ENCODE measurements around the gene RGL1. TPM values are rescaled to one million over a fixed set of nuclear protein-coding genes. Genes with fewer than 3 reads are reported as not detected.

The RGL1 gene
- total RNA-seq, 2 donors from 2014 or later, result 3.7 to 5.0 TPM

DNA sequence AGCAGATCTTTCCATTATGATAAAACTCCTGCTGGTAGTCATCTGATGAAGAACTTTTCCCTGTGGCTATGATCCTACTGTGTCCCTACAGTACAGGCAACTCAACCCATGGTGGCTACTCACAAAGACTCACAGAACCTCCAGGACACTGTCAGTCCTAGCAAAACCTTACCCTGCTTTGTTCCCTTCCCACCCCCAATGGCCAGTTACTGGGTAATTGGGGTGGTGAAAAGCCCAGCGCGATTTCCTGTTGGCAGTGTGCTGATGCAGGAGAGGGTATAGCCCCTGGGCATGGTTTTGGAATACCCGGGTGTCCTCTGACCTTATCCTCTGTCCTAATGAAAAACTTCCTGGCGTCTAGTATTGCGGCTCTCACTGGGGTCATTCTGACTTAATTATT is 533 bp upstream of the RGL1 start:
- Mint-ChIP-seq H3K4me1 (ENCODE audit: low read depth in 2 of 2) (peaks cover 5 to 6% of the 10 kb centered on the region in 2 donors), H3K27me3 (peaks cover 24 to 43% of the 10 kb centered on the region in 2 donors), H3K27ac (no peak overlapping the region), H3K36me3 (peaks cover 28% of the 10 kb centered on the region), H3K9me3 (peaks cover 6% of the 10 kb centered on the region), H3K4me3 (no peak overlapping the region)
- ATAC-seq, result no peak
- no peak for DNase-seq (ENCODE audit: low spot score)

DNA sequence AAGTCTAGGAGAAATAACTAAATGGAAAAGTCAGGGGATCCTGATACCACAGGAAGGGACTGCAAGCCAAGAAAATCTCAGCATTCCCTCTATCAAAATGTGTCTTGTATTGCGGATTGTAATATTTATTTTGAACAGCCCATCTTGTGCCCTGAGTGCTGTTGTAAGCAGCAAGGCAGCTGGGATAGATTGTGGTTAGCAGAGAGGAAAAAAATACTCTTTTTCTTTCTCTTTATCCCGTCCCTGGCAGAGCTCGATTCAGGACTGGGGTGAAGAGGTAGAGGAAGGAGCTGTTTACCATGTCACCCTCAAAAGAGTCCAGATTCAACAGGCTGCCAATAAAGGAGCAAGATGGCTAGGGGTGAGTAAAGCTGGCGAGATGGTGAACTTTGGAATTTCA is 1.2 kb downstream of the RGL1 start:
- peaks cover 5 to 13% of the 10 kb centered on the region in 2 donors for H3K4me1 Mint-ChIP-seq (ENCODE audit: low read depth in 2 of 2)
- DNase-seq (ENCODE audit: low spot score) (no peak), ATAC-seq (no peak)
- no peak overlapping the region for H3K27ac Mint-ChIP-seq
- H3K36me3 Mint-ChIP-seq, result peaks cover 19% of the 10 kb centered on the region
- H3K27me3 Mint-ChIP-seq, result peaks cover 26 to 32% of the 10 kb centered on the region in 2 donors
- no peak overlapping the region for H3K4me3 Mint-ChIP-seq
- H3K9me3 Mint-ChIP-seq, result peaks cover 6% of the 10 kb centered on the region

- peaks cover 13% of the 10 kb centered on the region for H3K36me3 Mint-ChIP-seq
- peaks cover 5 to 13% of the 10 kb centered on the region in 2 donors for H3K4me1 Mint-ChIP-seq (ENCODE audit: low read depth in 2 of 2)
- H3K27ac Mint-ChIP-seq, result no peak overlapping the region
- H3K9me3 Mint-ChIP-seq, result peaks cover 4% of the 10 kb centered on the region
- peaks cover 26 to 31% of the 10 kb centered on the region in 2 donors for H3K27me3 Mint-ChIP-seq
- no peak for ATAC-seq
- no peak overlapping the region for H3K4me3 Mint-ChIP-seq
- no peak for DNase-seq (ENCODE audit: low spot score)
Observed at GRCh38 chr1:183806675-183807074, 1.8 kb downstream of the RGL1 start.

DNA sequence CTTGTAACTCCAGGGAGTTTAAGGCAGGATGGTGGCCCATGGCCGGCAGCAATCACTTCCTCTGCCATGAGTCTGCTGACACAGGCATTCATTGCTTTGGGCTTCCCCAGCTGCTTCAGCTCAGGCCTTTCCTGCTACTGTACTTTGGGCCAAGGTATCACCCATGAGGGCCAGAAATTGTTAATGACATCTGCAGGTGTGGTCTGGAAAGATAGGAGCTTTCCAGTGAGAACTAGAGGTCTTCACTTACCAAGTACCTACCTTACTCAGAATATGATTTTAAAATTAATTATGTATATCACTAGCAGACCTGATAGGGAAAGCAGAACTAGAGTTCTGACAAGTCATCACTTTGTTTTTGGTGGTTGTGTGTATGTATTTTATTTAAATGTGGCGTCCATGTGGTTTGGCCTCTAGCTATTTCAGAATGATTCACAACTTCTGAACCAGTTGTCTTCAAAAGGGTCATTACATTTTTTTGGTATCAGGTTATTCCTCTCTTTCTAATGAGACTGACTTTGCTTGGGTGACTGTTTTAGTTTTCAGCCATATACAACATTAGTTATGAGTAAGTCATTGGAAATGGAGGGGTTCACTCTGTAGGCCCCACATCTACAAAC is 2.7 kb downstream of the RGL1 start:
- DNase-seq (ENCODE audit: low spot score) (no peak), ATAC-seq (peak in 1 of 2 donors; percentile 35)
- Mint-ChIP-seq H3K36me3 (peaks cover 6% of the 10 kb centered on the region), H3K27me3 (peaks cover 27 to 38% of the 10 kb centered on the region in 2 donors), H3K27ac (no peak overlapping the region), H3K4me1 (ENCODE audit: low read depth in 2 of 2) (peaks cover 5 to 13% of the 10 kb centered on the region in 2 donors), H3K4me3 (no peak overlapping the region), H3K9me3 (no peaks in the 10 kb centered on the region)

DNA sequence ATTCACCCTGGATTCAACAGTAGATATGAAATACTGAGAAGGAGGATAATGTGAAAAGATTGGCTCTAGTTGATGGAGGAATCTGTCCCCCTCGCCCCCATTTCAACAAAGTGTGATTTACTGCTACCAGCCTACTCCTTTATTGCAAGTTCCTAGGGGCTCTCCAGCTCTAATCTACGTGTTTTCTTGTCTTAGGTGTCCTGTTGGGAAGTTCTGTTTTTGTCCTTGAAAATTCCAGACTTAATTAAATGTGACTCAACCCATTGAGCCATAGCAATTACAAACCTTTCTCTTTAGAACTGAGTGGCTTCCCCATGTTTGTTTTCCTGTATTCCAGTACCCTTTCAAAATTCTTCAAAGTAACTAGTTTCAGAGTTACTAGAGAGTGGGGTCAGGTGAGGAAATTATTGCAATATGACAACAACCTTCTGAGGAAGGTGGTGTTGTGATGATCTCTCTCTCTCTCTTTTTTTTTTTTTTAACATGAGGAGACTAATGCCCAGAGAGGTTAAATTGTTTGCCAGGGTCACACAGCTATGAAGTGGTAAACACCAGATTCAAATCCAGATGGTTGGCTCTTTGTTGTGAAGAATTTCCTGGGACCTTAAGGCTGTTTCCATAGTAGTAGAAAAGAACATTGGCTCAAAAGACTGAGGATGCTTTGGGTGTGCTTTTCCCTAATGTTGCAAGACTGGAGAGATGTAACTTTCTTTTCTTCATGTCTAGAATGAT is 3.5 kb downstream of the RGL1 start:
- no peaks in the 10 kb centered on the region for H3K9me3 Mint-ChIP-seq

DNA sequence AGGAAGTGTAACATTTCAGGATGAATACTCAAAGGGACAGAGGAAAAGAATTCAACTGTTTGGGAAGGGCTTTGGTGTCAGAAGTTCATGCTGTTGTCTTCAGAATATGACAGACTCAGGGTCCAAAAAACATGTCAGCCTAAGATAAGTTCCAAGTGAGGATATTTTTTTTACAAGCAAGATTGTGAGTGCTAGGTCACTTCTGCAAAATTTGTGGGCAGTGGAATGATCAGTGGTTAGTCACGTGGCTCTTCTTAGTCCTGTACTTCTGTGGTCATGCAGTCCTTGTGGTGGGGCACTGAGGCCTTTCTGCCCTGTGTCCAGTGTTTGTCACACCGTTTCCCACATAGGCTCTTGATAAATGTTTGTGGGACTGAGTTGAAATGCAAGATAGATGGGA is 5.2 kb downstream of the RGL1 start:
- Mint-ChIP-seq H3K36me3 (no peaks in the 10 kb centered on the region), H3K27me3 (peaks cover 27 to 32% of the 10 kb centered on the region in 2 donors), H3K9me3 (no peaks in the 10 kb centered on the region), H3K27ac (no peak overlapping the region), H3K4me3 (no peak overlapping the region), H3K4me1 (ENCODE audit: low read depth in 2 of 2) (peaks cover 5 to 12% of the 10 kb centered on the region in 2 donors)
- ATAC-seq (no peak), DNase-seq (ENCODE audit: low spot score) (no peak)

More for the DNA sequence above, 3.5 kb downstream of the RGL1 start:
- Mint-ChIP-seq H3K27me3 (peaks cover 27 to 40% of the 10 kb centered on the region in 2 donors), H3K36me3 (no peaks in the 10 kb centered on the region), H3K4me3 (no peak overlapping the region), H3K4me1 (ENCODE audit: low read depth in 2 of 2) (peaks cover 5 to 13% of the 10 kb centered on the region in 2 donors), H3K27ac (no peak overlapping the region)
- ATAC-seq (no peak), DNase-seq (ENCODE audit: low spot score) (no peak)

- H3K36me3 Mint-ChIP-seq, result no peaks in the 10 kb centered on the region
- peaks cover 24 to 26% of the 10 kb centered on the region in 2 donors for H3K27me3 Mint-ChIP-seq
- H3K4me1 Mint-ChIP-seq (ENCODE audit: low read depth in 2 of 2), result peaks cover 0 to 7% of the 10 kb centered on the region in 2 donors
- ATAC-seq (no peak), DNase-seq (ENCODE audit: low spot score) (no peak)
- H3K9me3 Mint-ChIP-seq, result no peaks in the 10 kb centered on the region
- H3K27ac Mint-ChIP-seq, result no peak overlapping the region
- H3K4me3 Mint-ChIP-seq, result no peak overlapping the region
Observed at GRCh38 chr1:183810756-183811544, 6.0 kb downstream of the RGL1 start.

DNA sequence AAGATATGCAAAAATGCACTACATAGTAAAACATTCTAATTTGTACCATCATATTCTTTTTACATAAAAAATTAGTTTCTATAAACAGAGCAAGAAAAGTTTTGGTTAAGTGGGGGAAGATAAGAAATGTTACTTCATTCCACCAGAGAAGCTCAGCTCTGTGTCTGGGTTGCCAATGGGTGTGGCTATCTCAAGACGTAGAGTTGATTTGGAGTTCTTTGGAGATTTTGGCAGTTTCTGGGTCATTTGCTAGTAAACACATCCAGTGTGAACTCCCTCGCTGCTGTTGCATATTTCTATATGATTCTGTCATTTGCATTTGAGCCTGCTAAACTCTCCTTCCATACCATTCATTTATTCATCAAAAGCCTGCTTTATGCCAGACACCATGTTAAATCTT is 7.2 kb downstream of the RGL1 start:
- Mint-ChIP-seq H3K27ac (no peak overlapping the region), H3K27me3 (peaks cover 18 to 23% of the 10 kb centered on the region in 2 donors), H3K4me3 (no peak overlapping the region), H3K36me3 (no peaks in the 10 kb centered on the region), H3K9me3 (no peaks in the 10 kb centered on the region), H3K4me1 (ENCODE audit: low read depth in 2 of 2) (peaks cover 0 to 7% of the 10 kb centered on the region in 2 donors)
- DNase-seq (ENCODE audit: low spot score) (no peak), ATAC-seq (no peak)

DNA sequence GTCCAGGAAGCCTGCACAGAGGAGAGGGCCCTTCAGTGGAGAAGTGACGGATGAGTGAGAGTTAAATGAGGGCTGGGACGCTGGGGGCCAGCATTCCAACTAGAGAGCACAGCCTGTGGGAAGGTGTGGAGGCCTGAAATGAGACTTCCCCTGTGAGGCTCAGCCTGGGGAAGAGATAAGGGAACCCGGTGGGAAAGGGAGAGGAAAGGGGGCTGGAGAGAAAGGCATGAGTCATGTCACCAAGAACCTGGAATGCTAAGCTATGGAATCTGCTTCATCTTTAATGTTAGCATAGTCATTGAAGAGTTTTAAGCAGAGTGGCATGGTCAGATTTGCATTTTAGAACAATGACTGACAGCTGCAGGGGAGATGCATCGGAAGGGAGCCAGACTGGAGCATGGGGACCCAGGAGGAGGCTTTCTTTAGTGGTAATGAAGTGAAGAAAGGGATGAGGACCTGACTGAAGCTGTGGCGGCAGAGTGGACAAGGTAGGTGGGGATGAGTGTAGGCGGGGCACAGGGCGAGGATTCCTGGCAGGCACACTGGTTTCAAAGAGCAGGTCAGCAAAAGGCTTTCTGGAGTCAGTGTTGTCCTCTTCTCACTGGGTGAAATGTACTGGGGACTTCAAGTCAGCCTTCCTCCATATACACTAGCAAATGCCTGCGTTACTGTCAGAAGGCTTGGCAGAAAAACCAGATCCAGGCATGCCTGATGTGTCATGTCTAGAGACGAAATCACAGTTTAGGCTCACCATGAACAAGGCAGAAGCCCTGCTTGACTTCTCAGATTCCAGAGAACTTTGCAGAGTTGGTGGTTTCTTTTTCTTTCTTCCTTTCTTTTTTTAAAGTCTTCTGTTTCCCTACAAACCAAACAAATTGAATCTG is 8.0 kb downstream of the RGL1 start:
- H3K4me1 Mint-ChIP-seq (ENCODE audit: low read depth in 2 of 2), result peaks cover 0 to 7% of the 10 kb centered on the region in 2 donors
- no peak overlapping the region for H3K4me3 Mint-ChIP-seq
- no peak overlapping the region for H3K27ac Mint-ChIP-seq
- DNase-seq (ENCODE audit: low spot score), result no peak
- H3K27me3 Mint-ChIP-seq, result peaks cover 20 to 24% of the 10 kb centered on the region in 2 donors
- no peaks in the 10 kb centered on the region for H3K36me3 Mint-ChIP-seq
- no peaks in the 10 kb centered on the region for H3K9me3 Mint-ChIP-seq
- peak; percentile 33 to 36 for ATAC-seq

- Mint-ChIP-seq H3K9me3 (no peaks in the 10 kb centered on the region), H3K27ac (no peak overlapping the region), H3K4me1 (ENCODE audit: low read depth in 2 of 2) (peaks cover 0 to 7% of the 10 kb centered on the region in 2 donors), H3K27me3 (peaks cover 16 to 17% of the 10 kb centered on the region in 2 donors), H3K4me3 (no peak overlapping the region), H3K36me3 (no peaks in the 10 kb centered on the region)
- no peak for DNase-seq (ENCODE audit: low spot score)
- ATAC-seq, result no peak
Observed at GRCh38 chr1:183814121-183814681, 9.3 kb downstream of the RGL1 start.

GRCh38 chr1:183816110-183816509 is 11.2 kb downstream of the RGL1 start:
- no peaks in the 10 kb centered on the region for H3K4me1 Mint-ChIP-seq (ENCODE audit: low read depth in 2 of 2)
- H3K4me3 Mint-ChIP-seq, result no peak overlapping the region
- ATAC-seq (no peak), DNase-seq (ENCODE audit: low spot score) (no peak)
- no peaks in the 10 kb centered on the region for H3K36me3 Mint-ChIP-seq
- H3K27me3 Mint-ChIP-seq, result peaks cover 11 to 17% of the 10 kb centered on the region in 2 donors
- H3K9me3 Mint-ChIP-seq, result no peaks in the 10 kb centered on the region
- no peak overlapping the region for H3K27ac Mint-ChIP-seq

DNA sequence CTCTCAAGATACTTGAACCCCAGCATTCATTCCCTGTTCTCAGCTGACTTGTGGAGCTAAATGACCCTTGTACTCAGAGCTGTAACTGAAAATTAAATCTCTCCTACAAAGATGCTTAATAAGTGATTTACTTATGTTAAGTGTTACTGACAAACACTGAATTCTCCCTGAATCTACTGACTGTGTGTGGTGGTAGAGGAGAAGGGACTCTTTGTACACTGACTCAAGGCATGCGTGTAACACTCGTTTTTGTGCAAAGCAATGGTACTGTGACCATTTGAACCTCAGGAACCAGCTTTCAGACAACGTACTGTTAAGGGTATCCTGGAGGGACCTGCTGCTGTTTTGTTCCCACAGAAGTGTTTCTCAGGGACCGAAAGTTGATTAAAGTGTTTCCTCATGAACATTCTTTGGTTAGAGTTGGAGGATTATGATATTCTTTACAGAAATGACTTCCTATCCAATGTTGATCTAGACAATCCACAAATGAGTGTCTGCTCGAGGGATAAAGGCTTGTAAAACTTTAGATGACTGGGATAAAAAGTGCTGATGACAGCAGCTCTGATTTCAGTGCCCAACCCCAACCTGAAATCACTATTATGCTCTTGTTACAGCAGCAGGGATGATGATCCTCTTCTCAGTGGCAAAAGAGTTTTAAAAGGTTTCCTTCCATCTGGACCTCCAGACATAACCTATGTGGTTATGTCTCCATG is 12.8 kb downstream of the RGL1 start:
- Mint-ChIP-seq H3K4me3 (no peak overlapping the region), H3K4me1 (ENCODE audit: low read depth in 2 of 2) (no peaks in the 10 kb centered on the region), H3K27me3 (peaks cover 6 to 10% of the 10 kb centered on the region in 2 donors), H3K36me3 (no peaks in the 10 kb centered on the region), H3K27ac (no peak overlapping the region), H3K9me3 (no peaks in the 10 kb centered on the region)
- ATAC-seq (no peak), DNase-seq (ENCODE audit: low spot score) (no peak)
